K562 (cell line): ENCODE results near the gene PAQR8. TPM values are rescaled to one million over a fixed set of nuclear protein-coding genes. Genes with fewer than 3 reads are reported as not detected.

ENCODE experiments used
- ARHGAP35 ChIP-seq: fragments of 450-650 bp; IDR thresholded peaks from 2 replicates; pipeline ENCODE4 v1.6.1; 2018; ENCODE audit not compliant: partially characterized antibody
- BMI1 ChIP-seq: fragments of 150-350 bp; IDR thresholded peaks from 2 replicates; pipeline ENCODE4 v1.6.1; 2014; ENCODE audit warnings: low read length
- GTF2E2 ChIP-seq: fragments of 200-800 bp; sonication (Bioruptor generic); IDR thresholded peaks from 2 replicates; pipeline ENCODE4 v1.6.1; 2016; ENCODE audit warnings: missing genetic modification characterization, missing compliant biosample characterization
- LARP7 ChIP-seq: fragments of 450-650 bp; IDR thresholded peaks from 2 replicates; pipeline ENCODE4 v1.6.1; 2016
- LCOR ChIP-seq: sonication (generic); formaldehyde crosslinking; IDR thresholded peaks from 2 replicates; pipeline ENCODE4 v1.8.0; 2022; ENCODE audit warnings: mild to moderate bottlenecking, missing genetic modification reagents
- MAFK ChIP-seq: IDR thresholded peaks from 2 replicates; pipeline ENCODE4 v1.6.1; 2011; ENCODE audit warnings: low read length, improper control_type of control experiment
- MTF1 ChIP-seq: fragments of 250-450 bp; sonication (Bioruptor Pico); IDR thresholded peaks from 2 replicates; pipeline ENCODE4 v1.9.0; 2021; ENCODE audit warnings: moderate library complexity, mild to moderate bottlenecking, inconsistent platforms, borderline replicate concordance
- NFRKB ChIP-seq: fragments of 450-650 bp; IDR thresholded peaks from 2 replicates; pipeline ENCODE4 v1.6.1; 2016; ENCODE audit warnings: low read depth
- POLR2B ChIP-seq: fragments of 450-650 bp; IDR thresholded peaks from 2 replicates; pipeline ENCODE4 v1.6.1; 2018; ENCODE audit warnings: low read depth; ENCODE audit not compliant: partially characterized antibody
- RBM17 ChIP-seq: fragments of 200-400 bp; formaldehyde crosslinking; IDR thresholded peaks from 2 replicates; pipeline ENCODE4 v1.6.1; 2017; ENCODE audit warnings: low read depth, mild to moderate bottlenecking, low read length, borderline replicate concordance
- TCF3 ChIP-seq: sonication (generic); formaldehyde crosslinking; IDR thresholded peaks from 2 replicates; pipeline ENCODE4 v1.4.0; 2020; ENCODE audit warnings: mild to moderate bottlenecking, missing genetic modification reagents
- ZNF512 ChIP-seq: IDR thresholded peaks from 2 replicates; pipeline ENCODE4 v1.6.1; 2016; ENCODE audit warnings: missing genetic modification characterization, missing compliant biosample characterization
- ZNF583 ChIP-seq: fragments of 250-450 bp; sonication (Bioruptor Pico); IDR thresholded peaks from 2 replicates; pipeline ENCODE4 v1.4.0; 2020
- ZNF740 ChIP-seq, 3 experiments: fragments of 200-800 bp in 1 of 3; sonication (Bioruptor generic) in 1 of 3; sonication (generic) in 1 of 3; formaldehyde crosslinking in 1 of 3; IDR thresholded peaks; 2 replicates each; pipeline versions ENCODE4 v1.6.1 to v1.8.0; 2016 to 2022; ENCODE audit warnings: mild to moderate bottlenecking in 2 of 3, missing compliant biosample characterization in 2 of 3, missing genetic modification characterization in 2 of 3, missing genetic modification reagents in 1 of 3
- polyA plus RNA-seq, 8 experiments: library from polyadenylated mRNA; depleted of rRNA in 4 of 8; stranded (reverse) in 5 of 8; unstranded in 3 of 8; fragments of >200 nt; fragmentation: Nextera tagmentation in 2 of 8; fragmentation: Illumina TruSeq in 1 of 8; extraction: Ambion mirVana in 2 of 8; extraction: Trizol in 1 of 8; gene quantifications; 2 replicates each; pipeline versions ENCODE4 v1.2.1 to v1.2.3, GENCODE V29; 2011 to 2014; ENCODE audit warnings: inconsistent platforms in 1 of 8, missing spikeins in 1 of 8
- total RNA-seq, 7 experiments: library from RNA; depleted of rRNA in 6 of 7; stranded (reverse); fragments of >200 nt in 6 of 7; fragmentation: Illumina TruSeq in 2 of 7; extraction: Trizol in 2 of 7; gene quantifications; 2 replicates each; pipeline versions ENCODE4 v1.2.1 to v1.2.3, GENCODE V29; 2011 to 2021; ENCODE audit warnings: low replicate concordance in 1 of 7
- TF ChIP-seq, protein P1 (sequence below): fragments of 450-650 bp; IDR thresholded peaks from 2 replicates; pipeline ENCODE4 v1.7.0; 2016; ENCODE audit warnings: borderline replicate concordance

Gene PAQR8
- total and polyA plus RNA-seq, 9 of the 15 experiments (the other 6 are each of a cell fraction or from before 2014, with no cell fraction given) = 1.4 to 10.2 (median 3.5) TPM

GRCh38 chr6:52420668-52421358 is 58.9 kb downstream of the PAQR8 start (continued):
- TF ChIP-seq ZNF512 (tag) = peak; percentile 80
- TF ChIP-seq TCF3 = no peak
- 0 out of 2 replicates have a peak, but pooled peaks have one; percentile 62 for TF ChIP-seq LCOR (CRISPR knock-in tag)
- TF ChIP-seq, protein P1, sequence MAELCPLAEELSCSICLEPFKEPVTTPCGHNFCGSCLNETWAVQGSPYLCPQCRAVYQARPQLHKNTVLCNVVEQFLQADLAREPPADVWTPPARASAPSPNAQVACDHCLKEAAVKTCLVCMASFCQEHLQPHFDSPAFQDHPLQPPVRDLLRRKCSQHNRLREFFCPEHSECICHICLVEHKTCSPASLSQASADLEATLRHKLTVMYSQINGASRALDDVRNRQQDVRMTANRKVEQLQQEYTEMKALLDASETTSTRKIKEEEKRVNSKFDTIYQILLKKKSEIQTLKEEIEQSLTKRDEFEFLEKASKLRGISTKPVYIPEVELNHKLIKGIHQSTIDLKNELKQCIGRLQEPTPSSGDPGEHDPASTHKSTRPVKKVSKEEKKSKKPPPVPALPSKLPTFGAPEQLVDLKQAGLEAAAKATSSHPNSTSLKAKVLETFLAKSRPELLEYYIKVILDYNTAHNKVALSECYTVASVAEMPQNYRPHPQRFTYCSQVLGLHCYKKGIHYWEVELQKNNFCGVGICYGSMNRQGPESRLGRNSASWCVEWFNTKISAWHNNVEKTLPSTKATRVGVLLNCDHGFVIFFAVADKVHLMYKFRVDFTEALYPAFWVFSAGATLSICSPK = 0 out of 2 replicates have a peak, but pooled peaks have one; percentile 49
- TF ChIP-seq ZNF740 (CRISPR knock-in tag; IDR thresholded peaks at IDR 0.05) = no peak
- no peak for TF ChIP-seq ZNF740 (tag; IDR thresholded peaks at IDR 0.05)
- no peak for TF ChIP-seq MAFK
- no peak for TF ChIP-seq ZNF583 (CRISPR knock-in tag)
- TF ChIP-seq GTF2E2 (tag) = no peak
- TF ChIP-seq ARHGAP35 = peak; percentile 61
- TF ChIP-seq RBM17 = no peak
- TF ChIP-seq MTF1 = no peak
- no peak for TF ChIP-seq POLR2B
- no peak for TF ChIP-seq BMI1
- TF ChIP-seq LARP7 = peak; percentile 84; the same call in 1 of the 2 replicates
- TF ChIP-seq NFRKB = peak; percentile 77
